Activated CD4-positive, alpha-beta T cell treated with anti-CD3 and anti-CD28 coated beads for 36 hours (primary cell): ENCODE data around the gene ANGPTL4. TPM values are rescaled to one million over a fixed set of nuclear protein-coding genes. Genes with fewer than 3 reads are reported as not detected.
A peak's percentile ranks its signal among the peaks of the same experiment; 100 is the strongest.
"Not testable (repeated sequence)": the region's sequence is repeated elsewhere in the genome, so short reads cannot be mapped to it uniquely, and the experiment has no call there.

Source experiments
- ATAC-seq: fragments of 200-7000 bp; cut with Tn5 transposase; one replicate; pipeline ENCODE4 v1.10.0; 2021; ENCODE audit warnings: mild to moderate bottlenecking, moderate library complexity
- CTCF ChIA-PET: fragments of 350-600 bp; sonication (Branson Sonifier 250); formaldehyde crosslinking; loops from one replicate; lab custom pipeline; 2021; ENCODE audit warnings: antibody characterized with exemption; lab: Charles Lee
- POLR2A ChIA-PET: fragments of 350-600 bp; sonication (Branson Sonifier 250); formaldehyde crosslinking; loops from one replicate; lab custom pipeline; 2021; ENCODE audit warnings: antibody characterized with exemption, inconsistent platforms; lab: Charles Lee
- DNase-seq: peaks from one replicate; pipeline ENCODE4 v3.0.0-alpha.2; 2020
- H3K27ac Mint-ChIP-seq: one replicate; pipeline ENCODE4 v1.8.0; 2021; ENCODE audit warnings: mixed read lengths
- H3K27me3 Mint-ChIP-seq: one replicate; pipeline ENCODE4 v1.8.0; 2021; ENCODE audit warnings: mixed read lengths
- H3K36me3 Mint-ChIP-seq: one replicate; pipeline ENCODE4 v1.8.0; 2021; ENCODE audit warnings: low read depth, mixed read lengths
- H3K4me1 Mint-ChIP-seq: one replicate; pipeline ENCODE4 v1.8.0; 2021; ENCODE audit warnings: mixed read lengths
- H3K4me3 Mint-ChIP-seq: one replicate; pipeline ENCODE4 v1.8.0; 2021; ENCODE audit warnings: mild to moderate bottlenecking, moderate library complexity, mixed read lengths
- H3K9me3 Mint-ChIP-seq: one replicate; pipeline ENCODE4 v1.8.0; 2021; ENCODE audit warnings: low read depth, mixed read lengths
- intact Hi-C, 2 experiments: fragments of 100-400 bp; cut with DNase I in 1 of 2; cut with micrococcal nuclease in 1 of 2; formaldehyde crosslinking; loops; one replicate each; pipeline versions ENCODE4 v1.14.2 to v1.15.1; 2022 to 2024; cut with DNase I, micrococcal nuclease
- total RNA-seq, 2 experiments: library from RNA; stranded (reverse); gene quantifications; one replicate each; pipeline ENCODE4 v1.2.3, GENCODE V29; 2021

The ANGPTL4 gene
- total RNA-seq, 2 experiments from 2014 or later = 7.4 to 7.9 TPM

- intact Hi-C loops = no loop called here
- ATAC-seq = no peak
- CTCF ChIA-PET = interaction anchor here (0.6 to 1.5 kb wide), 2 partner anchors 48 to 1466 kb away, joined by 3 to 6 read pairs; no protein-coding TSS in a partner anchor
These were observed 38.0 kb downstream of the ANGPTL4 start for GRCh38 chr19:8401981-8402411.

GRCh38 chr19:8403098-8403819 lies 39.3 kb downstream of the ANGPTL4 start:
- intact Hi-C loops = no loop called here
- peaks cover 10% of the 10 kb centered on the region for H3K36me3 Mint-ChIP-seq
- H3K27ac Mint-ChIP-seq = no peak overlapping the region
- H3K27me3 Mint-ChIP-seq = no peaks in the 10 kb centered on the region
- no peak for ATAC-seq
- no peak for DNase-seq
- no peaks in the 10 kb centered on the region for H3K4me1 Mint-ChIP-seq
- H3K9me3 Mint-ChIP-seq = no peaks in the 10 kb centered on the region
- CTCF ChIA-PET = no interaction called here
- no peak overlapping the region for H3K4me3 Mint-ChIP-seq
- POLR2A ChIA-PET = no interaction called here

More at GRCh38 chr19:8401981-8402411, 38.0 kb downstream of the ANGPTL4 start:
- no peak overlapping the region for H3K27ac Mint-ChIP-seq
- POLR2A ChIA-PET = no interaction called here
- no peak overlapping the region for H3K4me3 Mint-ChIP-seq
- peaks cover 5% of the 10 kb centered on the region for H3K4me1 Mint-ChIP-seq
- H3K9me3 Mint-ChIP-seq = no peaks in the 10 kb centered on the region
- no peak for DNase-seq
- peaks cover 10% of the 10 kb centered on the region for H3K36me3 Mint-ChIP-seq
- no peaks in the 10 kb centered on the region for H3K27me3 Mint-ChIP-seq

GRCh38 chr19:8403820-8404109 lies 39.8 kb downstream of the ANGPTL4 start:
- POLR2A ChIA-PET = no interaction called here
- Mint-ChIP-seq H3K4me1 (no peaks in the 10 kb centered on the region), H3K9me3 (no peaks in the 10 kb centered on the region), H3K27ac (no peak overlapping the region), H3K36me3 (peaks cover 10% of the 10 kb centered on the region), H3K4me3 (no peak overlapping the region), H3K27me3 (no peaks in the 10 kb centered on the region)
- DNase-seq (no peak), ATAC-seq (no peak)
- intact Hi-C loops = no loop called here
- CTCF ChIA-PET = no interaction called here

GRCh38 chr19:8404391-8405151 lies 40.6 kb downstream of the ANGPTL4 start:
- Mint-ChIP-seq H3K4me1 (no peaks in the 10 kb centered on the region), H3K4me3 (no peak overlapping the region), H3K27me3 (no peaks in the 10 kb centered on the region), H3K9me3 (no peaks in the 10 kb centered on the region), H3K27ac (no peak overlapping the region), H3K36me3 (peaks cover 10% of the 10 kb centered on the region)
- POLR2A ChIA-PET = interaction anchor here (0.6 kb wide), 1 partner anchor 17 kb away, joined by 4 read pairs; no protein-coding TSS in a partner anchor
- ATAC-seq = no peak
- CTCF ChIA-PET = interaction anchor here (2.3 kb wide), 1 partner anchor 51 kb away, joined by 14 read pairs; no protein-coding TSS in a partner anchor
- intact Hi-C loops = no loop called here
- no peak for DNase-seq

- ChIA-PET CTCF (interaction anchor here (0.7 to 1.7 kb wide), 2 partner anchors 168 to 169 kb away, joined by 3 to 7 read pairs; no protein-coding TSS in a partner anchor), POLR2A (interaction anchor here (0.6 to 0.7 kb wide), 2 partner anchors 76 to 1926 kb away, joined by 5 to 8 read pairs; no protein-coding TSS in a partner anchor)
- not testable (repeated sequence) for H3K4me1 Mint-ChIP-seq, H3K4me3 Mint-ChIP-seq, ATAC-seq, H3K27ac Mint-ChIP-seq, H3K27me3 Mint-ChIP-seq, H3K9me3 Mint-ChIP-seq, H3K36me3 Mint-ChIP-seq
- intact Hi-C loops = loop anchor here in 1 of 2 experiments (5.0 kb wide), 3 partner anchors 37 to 167 kb away; partner anchors contain the start of genes MYO1F and ZNF414
- peak; percentile 20 for DNase-seq
These were observed 46.8 kb downstream of the ANGPTL4 start for GRCh38 chr19:8410718-8411117.

GRCh38 chr19:8412783-8413628 lies 49.1 kb downstream of the ANGPTL4 start, which contains the start of gene MARCHF2:
MARCHF2 (plus strand) TSS chr19:8413305; CDS start chr19:8421841, 8,536 bp downstream.
- Mint-ChIP-seq H3K9me3 (no peaks in the 10 kb centered on the region), H3K4me3 (peak within 1 kb of the TSS; percentile 50), H3K36me3 (no peaks in the 10 kb centered on the region), H3K27me3 (no peaks in the 10 kb centered on the region), H3K4me1 (peaks cover 5% of the 10 kb centered on the region), H3K27ac (no peak within 1 kb of the TSS)
- ChIA-PET CTCF (interaction anchor here (0.5 to 2.8 kb wide), 13 partner anchors 9 to 469 kb away, joined by 3 to 18 read pairs (median 5); partner anchors contain the start of gene RAB11B), POLR2A (interaction anchor here (0.6 to 1.0 kb wide), 5 partner anchors 12 to 100 kb away, joined by 3 to 6 read pairs (median 3); partner anchors contain the start of genes HNRNPM and RAB11B)
- DNase-seq (peak; percentile 97), ATAC-seq (peak; percentile 100)
- intact Hi-C loops = loop anchor here (1.0 to 5.0 kb wide), 15 partner anchors 23 to 544 kb away; partner anchors contain the start of genes RAB11B (in 2 of the 2), HNRNPM (in 1 of the 2), MBD3L1 (in 1 of the 2) and MYO1F (in 1 of the 2)

GRCh38 chr19:8413629-8413995 lies 49.7 kb downstream of the ANGPTL4 start:
- Mint-ChIP-seq H3K9me3 (no peaks in the 10 kb centered on the region), H3K4me1 (peaks cover 5% of the 10 kb centered on the region), H3K27ac (no peak overlapping the region), H3K27me3 (no peaks in the 10 kb centered on the region), H3K36me3 (no peaks in the 10 kb centered on the region), H3K4me3 (peak overlapping the region; percentile 50)
- POLR2A ChIA-PET = interaction anchor here (0.6 to 1.2 kb wide), 4 partner anchors 12 to 100 kb away, joined by 3 to 6 read pairs (median 4); partner anchors contain the start of gene HNRNPM
- DNase-seq (no peak), ATAC-seq (no peak)
- CTCF ChIA-PET = interaction anchor here (0.9 to 2.8 kb wide), 14 partner anchors 8 to 469 kb away, joined by 3 to 18 read pairs (median 6); partner anchors contain the start of genes HNRNPM and RAB11B
- intact Hi-C loops = loop anchor here (1.0 to 5.0 kb wide), 15 partner anchors 23 to 544 kb away; partner anchors contain the start of genes RAB11B (in 2 of the 2), HNRNPM (in 1 of the 2), MBD3L1 (in 1 of the 2) and MYO1F (in 1 of the 2)

GRCh38 chr19:8416796-8417195 lies 52.8 kb downstream of the ANGPTL4 start:
- Mint-ChIP-seq H3K27me3 (no peaks in the 10 kb centered on the region), H3K9me3 (no peaks in the 10 kb centered on the region), H3K4me1 (peaks cover 5% of the 10 kb centered on the region), H3K36me3 (peaks cover under 1% of the 10 kb centered on the region), H3K27ac (no peak overlapping the region), H3K4me3 (no peak overlapping the region)
- no peak for ATAC-seq
- intact Hi-C loops = no loop called here
- CTCF ChIA-PET = no interaction called here
- POLR2A ChIA-PET = no interaction called here
- no peak for DNase-seq

GRCh38 chr19:8421484-8422461 lies 57.8 kb downstream of the ANGPTL4 start:
- CTCF ChIA-PET = interaction anchor here (0.7 to 1.4 kb wide), 2 partner anchors 9 to 216 kb away, joined by 3 to 4 read pairs; partner anchors contain the start of gene MARCHF2

More at GRCh38 chr19:8421484-8422461, 57.8 kb downstream of the ANGPTL4 start:
- DNase-seq (no peak), ATAC-seq (no peak)
- H3K9me3 Mint-ChIP-seq = no peaks in the 10 kb centered on the region
- POLR2A ChIA-PET = no interaction called here
- H3K27ac Mint-ChIP-seq = no peak overlapping the region
- H3K27me3 Mint-ChIP-seq = no peaks in the 10 kb centered on the region
- intact Hi-C loops = no loop called here
- H3K4me1 Mint-ChIP-seq = no peaks in the 10 kb centered on the region
- peaks cover 3% of the 10 kb centered on the region for H3K36me3 Mint-ChIP-seq
- no peak overlapping the region for H3K4me3 Mint-ChIP-seq
